Renal pelvis (tissue), 4 donors: Measurements from ENCODE around the gene ITPKC. TPM values are rescaled to one million over a fixed set of nuclear protein-coding genes. Genes with fewer than 3 reads are reported as not detected.
"Not testable (repeated sequence)": the region's sequence is repeated elsewhere in the genome, so short reads cannot be mapped to it uniquely, and the experiment has no call there.

ENCODE experiments used
- DNase-seq: peaks from one replicate; pipeline ENCODE4 v3.0.0-alpha.2; 2013
- polyA plus RNA-seq, 3 donors: library from polyadenylated mRNA; unstranded; fragments of 120-200 nt; gene quantifications; one replicate each; pipeline ENCODE4 v1.2.1, GENCODE V29; 2013; ENCODE audit not compliant: insufficient read length in 3 of 3

The ITPKC gene
- polyA plus RNA-seq, 3 donors, result 14.8 to 16.9 (median 16.8) TPM

- no peak for DNase-seq
Observed at GRCh38 chr19:40759352-40759751, 42.4 kb downstream of the ITPKC start.

GRCh38 chr19:40762754-40763470, 46.0 kb downstream of the ITPKC start:
- DNase-seq, result no peak

- DNase-seq, result no peak
Observed at GRCh38 chr19:40763526-40763925, 46.6 kb downstream of the ITPKC start.

GRCh38 chr19:40763963-40764362, 47.1 kb downstream of the ITPKC start:
- DNase-seq, result no peak

- DNase-seq, result not testable (repeated sequence)
Observed at GRCh38 chr19:40766385-40766784, 49.5 kb downstream of the ITPKC start.

- no peak for DNase-seq
Observed at GRCh38 chr19:40768869-40769268, 52.0 kb downstream of the ITPKC start.

- DNase-seq, result not testable (repeated sequence)
Observed at GRCh38 chr19:40771101-40771862, 54.4 kb downstream of the ITPKC start.

- no peak for DNase-seq
Observed at GRCh38 chr19:40774916-40775631, 58.2 kb downstream of the ITPKC start, which contains the start of gene MIA. TSS of gene MIA (plus strand) at chr19:40775521. CDS start at chr19:40775543, 22 bp downstream.

GRCh38 chr19:40775632-40776022, 58.7 kb downstream of the ITPKC start:
- no peak for DNase-seq

- no peak for DNase-seq
Observed at GRCh38 chr19:40776364-40776763, 59.5 kb downstream of the ITPKC start.

- peak; percentile 95 for DNase-seq
Observed at GRCh38 chr19:40776932-40777644, 60.2 kb downstream of the ITPKC start.

GRCh38 chr19:40777645-40777936, 60.7 kb downstream of the ITPKC start:
- DNase-seq, result no peak

- DNase-seq, result peak; percentile 100
Observed at GRCh38 chr19:40777937-40778705, 61.2 kb downstream of the ITPKC start, which contains the start of gene RAB4B. TSS of gene RAB4B (plus strand) at chr19:40778247. CDS start at chr19:40778376, 129 bp downstream.

- no peak for DNase-seq
Observed at GRCh38 chr19:40778706-40779284, 61.9 kb downstream of the ITPKC start.

GRCh38 chr19:40780582-40780981, 63.7 kb downstream of the ITPKC start:
- no peak for DNase-seq

- no peak for DNase-seq
Observed at GRCh38 chr19:40781140-40781539, 64.2 kb downstream of the ITPKC start.

GRCh38 chr19:40783711-40784110, 66.8 kb downstream of the ITPKC start:
- DNase-seq, result no peak

GRCh38 chr19:40784146-40784545, 67.2 kb downstream of the ITPKC start:
- not testable (repeated sequence) for DNase-seq

GRCh38 chr19:40785526-40785925, 68.6 kb downstream of the ITPKC start:
- DNase-seq, result no peak
